GM04504 (cell line): Measurements from ENCODE around the gene PSTPIP1.

ENCODE experiments used
- DNase-seq: peaks from one replicate; pipeline ENCODE4 v3.0.0-alpha.2; 2012; ENCODE audit warnings: low read depth

The PSTPIP1 gene

DNA sequence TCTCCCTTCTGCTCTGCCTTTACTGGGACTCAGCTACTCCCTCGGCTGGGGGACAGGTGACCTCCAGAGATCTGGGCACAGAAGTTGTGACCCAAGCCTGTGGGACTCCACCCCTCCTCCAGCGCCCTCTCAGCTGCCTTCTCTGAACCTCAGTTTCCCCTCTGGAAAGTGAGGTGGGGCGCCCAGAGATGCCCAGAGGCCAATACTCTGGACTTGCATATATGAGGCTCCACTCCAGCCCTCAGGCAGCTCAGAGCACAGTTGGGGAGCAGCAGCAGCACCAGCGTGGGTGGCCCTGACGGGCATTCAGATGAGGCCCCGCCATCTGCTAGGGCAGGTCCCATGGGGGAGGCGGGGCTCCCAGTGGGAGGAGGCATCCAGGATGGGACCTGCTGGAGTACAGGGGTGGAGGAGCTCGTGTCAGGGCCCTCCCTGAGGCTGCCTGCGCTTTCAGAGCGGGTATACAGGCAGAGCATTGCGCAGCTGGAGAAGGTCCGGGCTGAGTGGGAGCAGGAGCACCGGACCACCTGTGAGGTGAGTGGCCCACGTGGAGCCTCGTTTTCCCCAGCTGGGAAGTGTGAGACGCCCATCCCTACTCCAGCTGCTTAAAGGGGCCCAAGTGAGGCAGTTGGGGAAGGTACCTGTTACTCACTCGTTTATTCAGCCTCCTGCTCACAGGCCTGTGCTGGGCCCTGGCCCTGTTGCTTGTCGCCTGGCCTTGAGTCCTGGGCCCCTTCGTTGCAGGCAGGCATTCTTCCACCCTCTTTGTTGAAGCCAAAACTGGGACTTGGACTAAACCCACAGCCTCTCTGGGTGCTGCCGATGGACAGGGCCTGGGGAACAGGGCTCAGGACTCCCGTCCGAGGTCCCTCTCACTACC, 35.4 kb downstream of the PSTPIP1 start:
- DNase-seq = no peak

DNA sequence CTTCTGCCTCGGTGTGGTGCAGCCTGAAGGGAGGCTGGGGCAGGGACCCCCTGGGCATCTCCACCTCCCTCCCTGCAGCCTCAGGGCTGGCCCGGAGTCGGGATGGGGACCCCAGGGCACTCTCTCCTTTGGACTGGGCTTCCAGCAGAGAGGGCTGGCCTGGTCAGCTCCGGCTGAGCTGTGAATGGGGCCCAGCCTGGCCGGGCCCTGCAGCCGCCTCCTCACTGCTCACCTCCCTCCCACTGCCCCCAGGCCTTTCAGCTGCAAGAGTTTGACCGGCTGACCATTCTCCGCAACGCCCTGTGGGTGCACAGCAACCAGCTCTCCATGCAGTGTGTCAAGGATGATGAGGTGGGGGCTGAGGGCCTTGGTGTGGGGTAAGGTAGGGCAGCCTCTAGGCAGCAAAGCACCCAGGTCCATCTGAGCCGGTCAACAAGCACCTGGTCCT, 36.0 kb downstream of the PSTPIP1 start:
- DNase-seq = no peak

DNA sequence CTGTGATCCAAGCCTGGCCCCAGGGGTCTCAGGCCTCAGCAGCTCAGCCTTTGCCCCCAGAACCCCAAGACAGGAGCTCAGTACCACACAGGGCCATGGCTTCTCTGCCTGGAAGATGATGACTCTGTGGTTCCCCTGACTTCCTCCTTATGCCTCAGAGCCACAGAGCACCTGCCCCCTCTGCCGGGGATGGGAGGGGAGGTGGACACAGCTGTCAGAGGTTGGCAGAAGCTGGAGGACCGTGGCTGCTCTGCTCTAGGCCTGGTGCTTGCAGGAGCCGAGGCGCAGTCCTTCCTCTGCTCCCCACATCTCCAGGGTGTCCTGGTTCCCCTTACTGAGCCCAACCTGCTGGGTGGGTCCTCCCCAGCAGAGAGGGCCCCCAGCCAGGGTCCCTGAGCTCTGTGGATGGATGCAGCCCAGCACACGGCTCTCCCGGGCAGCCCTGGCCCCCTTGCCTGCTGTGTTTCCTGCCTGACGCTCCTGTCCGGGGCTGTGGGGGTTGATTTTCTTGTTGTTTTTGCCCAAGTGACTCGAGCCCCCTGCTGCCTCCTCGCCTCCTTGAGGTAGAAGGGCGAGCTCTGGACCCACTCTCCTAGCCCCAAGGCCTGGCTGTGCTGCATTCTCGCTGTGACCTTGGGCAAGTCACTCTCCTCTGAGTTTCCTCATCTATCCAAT, 36.6 kb downstream of the PSTPIP1 start:
- no peak for DNase-seq

DNA sequence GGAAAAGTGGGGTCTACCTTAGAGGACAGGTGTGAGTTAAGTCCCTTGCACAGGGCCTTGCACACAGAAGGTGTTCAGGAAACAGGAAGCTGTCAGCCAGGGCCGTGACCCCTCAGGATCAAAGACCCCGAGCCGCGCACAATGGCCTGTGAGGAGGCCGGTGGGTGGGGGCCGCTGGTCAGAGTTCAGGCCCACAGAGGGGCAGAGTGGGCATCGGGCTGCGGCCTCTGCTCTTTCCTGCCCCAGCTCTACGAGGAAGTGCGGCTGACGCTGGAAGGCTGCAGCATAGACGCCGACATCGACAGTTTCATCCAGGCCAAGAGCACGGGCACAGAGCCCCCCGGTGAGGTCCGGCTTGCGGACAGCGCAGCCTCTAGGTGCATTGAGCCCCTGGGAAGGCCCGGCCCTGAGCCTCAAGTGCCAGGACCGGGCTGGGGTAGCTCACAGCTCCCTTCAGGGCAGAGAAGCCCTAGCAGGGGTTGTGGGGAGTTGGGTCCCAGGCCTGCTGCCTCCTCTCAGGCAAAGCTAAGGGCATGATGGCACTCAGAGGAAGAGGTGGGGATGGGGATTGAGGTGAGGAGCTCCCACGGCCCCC, 37.2 kb downstream of the PSTPIP1 start:
- DNase-seq = no peak

DNA sequence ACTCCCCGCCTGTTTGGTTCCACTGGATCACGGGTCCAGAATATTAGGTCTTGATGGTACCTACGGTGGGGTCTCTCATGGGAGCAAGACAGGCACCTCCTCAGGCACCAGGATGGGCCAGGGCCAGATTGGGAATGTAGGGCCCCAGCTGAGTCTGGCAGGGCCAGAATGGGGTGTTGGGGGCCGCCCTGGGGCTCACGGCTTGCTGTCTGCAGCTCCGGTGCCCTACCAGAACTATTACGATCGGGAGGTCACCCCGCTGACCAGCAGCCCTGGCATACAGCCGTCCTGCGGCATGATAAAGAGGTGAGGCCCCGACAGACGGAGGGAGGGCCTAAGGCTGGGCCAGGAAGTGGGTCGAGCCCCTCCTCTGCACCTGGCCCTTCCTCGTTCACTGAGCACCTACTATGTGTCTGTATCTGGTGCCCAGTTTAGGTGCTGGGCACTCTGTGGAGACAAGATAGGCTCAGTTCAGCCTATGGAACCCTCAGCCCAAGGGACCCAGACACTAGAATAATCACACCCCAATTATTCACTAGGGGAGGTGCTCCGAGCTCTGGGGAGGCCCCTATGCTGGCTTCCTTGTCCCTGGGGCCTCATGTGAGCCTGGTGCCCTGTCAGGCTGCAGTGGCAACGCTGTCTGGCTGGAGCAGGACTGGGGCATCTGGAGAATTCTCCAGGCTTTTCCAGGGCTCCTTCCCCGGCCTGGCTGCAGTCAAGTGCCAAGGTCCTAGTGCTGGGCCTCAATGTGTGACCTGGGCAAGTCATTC, 37.9 kb downstream of the PSTPIP1 start:
- DNase-seq = no peak

DNA sequence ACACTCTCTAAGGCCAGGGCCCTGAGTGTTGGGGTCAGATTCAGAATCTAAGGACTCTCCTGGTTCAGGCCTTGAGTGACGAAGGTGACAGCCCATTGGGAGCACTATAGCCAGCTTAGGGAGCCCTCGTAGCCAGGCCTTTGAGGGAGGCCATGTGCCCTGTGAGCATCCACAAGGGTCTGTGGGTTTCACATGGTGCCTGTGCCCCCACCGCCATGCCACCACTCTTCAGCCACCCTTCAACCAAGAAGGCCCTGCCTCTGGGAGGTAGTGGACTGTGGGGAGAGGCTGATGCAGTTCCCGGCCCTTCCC, 38.4 kb downstream of the PSTPIP1 start:
- DNase-seq = no peak

DNA sequence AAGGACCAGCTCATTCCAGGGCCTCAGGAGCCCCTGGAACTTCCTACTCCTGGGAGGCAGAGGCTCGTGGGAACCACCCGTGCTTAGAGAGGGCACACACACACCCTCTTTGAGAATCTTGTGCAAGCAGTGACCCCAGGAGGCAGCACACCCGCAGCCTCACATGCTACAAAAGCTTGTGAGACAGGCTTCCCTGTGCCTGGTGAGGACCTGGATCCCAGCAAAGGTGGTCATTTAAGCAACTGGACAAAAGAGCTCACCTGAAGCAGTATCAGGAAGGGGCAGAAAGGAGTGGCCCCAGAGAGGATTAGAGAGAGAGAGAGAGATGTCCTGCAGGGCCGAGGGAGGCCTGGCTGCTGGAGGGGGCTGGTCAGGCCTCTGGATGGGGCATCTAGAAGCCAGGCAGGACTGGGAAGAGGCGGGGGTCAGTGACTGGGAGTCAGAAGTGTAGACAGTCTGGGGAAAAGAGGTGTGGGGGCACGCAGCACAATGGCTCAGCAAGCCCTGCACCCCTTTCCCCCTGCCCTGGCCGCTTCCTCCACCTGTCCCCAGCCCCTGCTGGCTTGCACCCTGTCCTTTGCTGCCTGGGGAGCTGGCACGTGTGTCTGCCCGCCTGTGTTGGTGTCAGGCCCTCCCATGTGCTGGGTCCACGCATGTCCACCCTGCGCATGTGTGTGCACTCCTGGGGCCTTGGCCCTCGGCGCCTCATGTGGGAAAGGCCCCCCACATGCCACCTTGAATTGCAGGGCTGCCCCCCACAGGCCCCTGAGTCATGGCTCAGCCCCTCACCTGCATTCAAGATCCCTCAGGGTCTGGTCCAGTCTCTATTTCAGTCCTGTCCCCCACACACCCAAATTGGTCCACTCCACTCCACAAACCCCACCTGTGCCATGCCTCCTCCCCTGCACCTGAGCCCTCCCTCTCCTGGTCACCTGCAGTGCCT, 39.1 kb downstream of the PSTPIP1 start:
- DNase-seq = no peak

DNA sequence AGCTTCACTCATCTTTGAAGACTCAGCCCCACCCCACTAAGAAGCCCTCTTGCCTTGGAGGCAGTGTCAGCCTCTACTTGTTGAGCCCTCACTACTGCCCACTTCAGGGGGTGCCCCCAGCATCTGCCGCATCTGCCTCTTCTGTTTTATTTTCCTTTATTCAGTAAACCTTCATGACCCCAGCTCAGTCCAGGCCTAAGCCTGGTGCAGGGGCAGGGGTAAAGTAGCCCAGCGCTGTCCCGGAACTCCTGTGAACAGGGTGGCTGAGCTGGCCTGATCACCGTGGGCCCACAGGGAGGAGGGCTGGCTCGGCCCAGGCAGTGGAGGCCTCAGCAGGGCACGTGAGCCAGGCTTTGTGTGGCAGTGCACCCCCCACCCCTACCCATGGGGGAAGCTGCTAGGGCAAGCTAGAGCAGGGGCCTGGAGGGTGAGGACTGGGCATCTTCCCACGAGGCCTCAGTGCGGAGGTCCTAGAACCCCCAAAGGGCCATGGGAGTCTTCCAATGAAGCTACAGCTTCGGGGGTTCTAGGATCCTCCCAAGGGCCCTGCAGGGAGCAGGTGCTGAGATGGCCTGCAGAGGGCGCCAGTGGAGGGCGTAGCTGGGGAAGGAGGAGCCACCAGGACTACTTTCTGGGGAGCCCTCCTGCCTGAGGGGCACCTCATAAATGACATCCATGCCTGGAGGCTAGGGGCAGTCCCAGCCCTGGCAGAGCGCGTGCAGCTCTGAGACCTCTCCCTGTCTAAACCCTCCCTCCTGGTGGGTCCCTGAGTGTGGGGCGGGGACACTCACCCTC, 40.0 kb downstream of the PSTPIP1 start:
- no peak for DNase-seq

DNA sequence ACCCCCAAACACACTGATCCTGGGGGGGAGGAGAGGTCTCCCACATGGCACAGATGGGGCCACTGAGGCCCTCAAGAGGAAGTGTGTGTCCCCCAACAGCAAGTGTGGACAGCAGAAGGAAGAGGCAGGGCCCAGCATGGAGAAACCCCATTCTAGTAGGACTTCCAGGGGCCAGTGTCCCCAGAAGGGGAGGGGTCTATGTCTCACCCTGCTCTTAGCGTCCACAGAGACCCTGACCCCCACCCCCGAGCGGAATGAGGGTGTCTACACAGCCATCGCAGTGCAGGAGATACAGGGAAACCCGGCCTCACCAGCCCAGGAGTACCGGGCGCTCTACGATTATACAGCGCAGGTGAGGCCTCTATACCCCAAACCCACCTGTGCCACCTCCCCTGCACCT, 40.7 kb downstream of the PSTPIP1 start:
- no peak for DNase-seq

DNA sequence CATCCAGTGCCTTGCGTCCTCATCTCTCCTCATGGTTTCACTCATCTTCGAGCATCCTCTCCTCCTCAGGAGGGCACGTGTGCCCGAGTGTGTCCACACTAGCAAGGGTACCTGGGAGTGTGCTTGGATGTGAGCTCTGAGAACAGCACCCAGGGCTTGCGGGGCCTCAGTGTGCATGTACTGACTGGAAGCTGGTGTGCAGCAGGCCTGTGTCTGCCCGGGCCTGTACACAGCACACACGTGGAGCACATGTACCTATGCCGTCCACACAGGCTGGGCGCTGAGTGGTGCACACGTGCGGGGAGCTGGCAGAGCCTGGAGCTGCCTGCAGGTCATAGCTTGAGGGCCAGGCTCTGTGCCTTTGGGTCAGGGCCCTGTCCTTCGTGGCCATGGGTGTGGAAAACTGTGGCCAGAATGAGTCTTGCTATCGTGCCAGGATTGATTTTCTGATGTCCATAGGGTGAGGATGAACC, 41.1 kb downstream of the PSTPIP1 start:
- no peak for DNase-seq

DNA sequence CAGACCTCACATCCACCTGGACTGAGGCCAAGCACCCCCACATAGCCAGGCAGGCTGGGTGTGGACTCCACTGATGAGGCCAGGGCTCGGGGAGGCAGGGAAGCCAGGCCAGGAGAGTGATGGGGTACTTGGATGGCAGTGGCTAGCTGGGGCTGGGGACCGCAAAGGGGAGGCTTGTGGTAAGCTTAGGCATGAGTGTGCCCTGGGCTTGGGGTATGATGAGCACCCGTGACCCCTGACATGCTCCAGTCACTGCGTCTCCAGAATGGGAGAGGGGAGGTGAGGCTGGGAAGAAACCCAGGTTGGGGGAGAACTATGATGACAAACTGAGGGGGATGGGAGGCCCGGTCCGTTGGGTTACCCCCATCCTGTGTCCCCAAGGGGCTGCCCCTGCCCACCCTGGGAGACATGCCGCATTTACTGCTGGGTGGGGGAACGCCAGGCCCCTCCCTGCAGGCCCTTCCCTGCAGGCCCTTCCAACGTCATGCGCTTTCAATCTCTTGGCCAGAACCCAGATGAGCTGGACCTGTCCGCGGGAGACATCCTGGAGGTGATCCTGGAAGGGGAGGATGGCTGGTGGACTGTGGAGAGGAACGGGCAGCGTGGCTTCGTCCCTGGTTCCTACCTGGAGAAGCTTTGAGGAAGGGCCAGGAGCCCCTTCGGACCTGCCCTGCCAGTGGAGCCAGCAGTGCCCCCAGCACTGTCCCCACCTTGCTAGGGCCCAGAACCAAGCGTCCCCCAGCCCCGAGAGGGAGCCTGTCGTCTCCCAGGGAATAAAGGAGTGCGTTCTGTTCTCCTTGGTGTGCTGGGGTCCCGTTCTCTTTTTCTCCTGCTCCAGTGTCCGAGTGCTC, 41.8 kb downstream of the PSTPIP1 start:
- DNase-seq = no peak

DNA sequence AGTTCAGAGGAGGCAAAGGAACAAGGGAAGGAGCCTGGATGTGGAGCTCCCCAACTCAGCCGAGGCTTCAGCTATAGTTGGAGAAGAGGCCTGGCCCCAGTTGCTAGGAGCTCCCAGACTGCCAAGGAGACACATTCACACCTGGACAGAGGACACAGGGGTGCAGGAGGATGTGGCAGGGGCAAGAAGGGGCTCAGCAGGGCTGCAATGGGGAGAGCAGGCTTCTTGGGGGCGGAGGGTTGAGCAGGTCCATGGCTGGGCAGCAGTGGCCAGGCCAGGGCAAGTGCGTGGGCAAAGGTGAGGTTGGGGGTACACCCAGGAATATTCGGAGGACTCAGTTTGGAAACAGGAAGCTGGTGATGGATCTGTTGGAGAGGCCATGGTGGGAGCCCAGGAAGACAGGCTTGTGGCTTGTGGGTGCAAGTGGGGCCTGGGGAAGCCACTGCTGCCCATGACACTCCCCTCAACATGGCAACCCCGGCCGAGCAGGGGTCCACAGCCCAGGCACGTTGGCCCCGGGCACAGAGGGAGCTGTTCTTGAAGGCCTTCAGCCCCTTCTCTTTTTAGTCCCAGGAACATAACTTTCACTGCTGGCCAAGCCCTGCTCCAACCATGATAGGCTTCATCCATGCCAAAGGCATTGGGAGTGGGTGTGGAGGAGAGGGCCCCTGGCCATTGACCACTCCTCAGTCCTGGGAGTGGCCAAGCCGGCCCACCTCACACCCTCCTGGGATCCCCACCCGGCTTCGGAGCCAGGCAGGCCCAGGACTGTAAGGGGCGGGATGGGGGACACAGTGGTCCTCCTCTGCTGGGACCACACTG, 42.7 kb downstream of the PSTPIP1 start:
- no peak for DNase-seq

DNA sequence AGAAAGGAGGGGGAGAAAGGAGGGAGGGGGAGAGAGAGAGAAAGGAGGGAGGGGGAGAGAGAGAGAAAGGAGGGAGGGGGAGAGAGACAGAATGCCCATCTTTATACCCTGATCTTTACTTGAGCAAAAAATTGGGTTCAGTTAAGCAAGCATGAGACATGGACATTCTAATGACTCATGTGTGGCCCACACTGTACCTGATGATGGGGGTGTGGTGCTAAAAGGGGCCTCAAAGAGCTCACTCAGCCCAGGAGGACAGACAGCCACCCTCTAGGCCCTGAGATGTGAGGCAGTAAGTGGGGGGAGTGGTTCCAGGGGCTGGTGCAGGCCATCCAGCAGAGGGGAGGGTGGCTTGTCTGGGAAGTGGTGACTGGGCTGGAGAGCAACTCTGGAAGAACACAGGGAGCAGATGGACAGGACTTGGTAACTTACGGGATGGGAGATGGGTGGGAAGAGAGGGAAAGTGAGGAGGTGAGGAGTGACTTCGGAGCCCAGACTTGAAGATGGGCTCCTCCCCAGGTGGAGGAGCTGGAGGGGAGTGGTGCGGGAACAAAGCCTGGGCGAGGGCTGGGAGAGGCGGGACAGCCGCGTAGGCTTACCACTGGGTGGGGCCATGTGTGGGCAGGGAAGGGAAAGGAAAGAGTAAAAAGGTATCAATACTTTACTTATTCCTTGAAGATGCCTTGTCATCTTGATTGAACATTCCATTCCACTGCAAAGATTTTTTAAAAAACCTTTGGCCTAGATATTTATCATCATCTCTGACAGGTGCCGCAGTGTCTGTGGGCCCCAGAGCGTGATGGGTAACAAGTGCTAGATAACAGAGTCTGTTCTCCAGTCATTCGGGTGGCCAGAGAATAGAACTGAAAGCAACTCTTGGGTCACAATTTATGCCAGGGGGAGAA, 43.6 kb downstream of the PSTPIP1 start:
- DNase-seq = no peak

DNA sequence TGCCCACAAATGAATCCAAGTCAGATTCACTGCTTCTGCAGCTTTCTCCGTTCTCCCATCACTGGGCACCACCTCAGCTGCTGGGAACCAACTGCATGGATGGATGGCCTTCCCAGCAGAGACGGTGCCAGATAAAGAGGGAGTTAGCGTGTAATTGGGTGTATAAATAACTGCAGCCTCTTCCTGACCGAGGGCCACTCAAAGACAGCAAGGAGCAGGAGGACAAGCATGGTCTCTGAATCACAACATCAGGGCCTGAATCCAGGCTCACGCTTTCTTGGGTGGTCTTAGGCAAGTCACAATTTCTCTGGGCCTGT, 44.2 kb downstream of the PSTPIP1 start:
- DNase-seq = no peak

DNA sequence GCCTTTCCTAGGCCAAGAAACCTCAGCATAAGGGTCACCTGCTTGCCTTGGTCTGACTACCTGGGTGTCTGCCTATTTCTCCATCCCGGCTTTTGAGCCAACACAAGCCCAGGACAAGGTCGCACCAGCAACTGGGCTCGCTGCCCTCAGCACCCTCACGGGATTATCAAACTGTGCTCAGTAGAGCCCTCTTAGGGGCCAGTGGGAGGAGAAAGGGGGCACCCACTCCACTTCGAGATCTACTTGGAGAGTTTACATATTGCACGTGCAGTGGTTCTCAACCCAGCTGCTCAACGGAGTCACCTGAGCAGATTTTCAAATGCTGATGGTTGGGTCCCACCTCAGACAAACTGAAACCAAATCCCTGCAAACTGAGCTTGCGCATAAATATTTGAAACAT, 44.9 kb downstream of the PSTPIP1 start:
- DNase-seq = no peak

DNA sequence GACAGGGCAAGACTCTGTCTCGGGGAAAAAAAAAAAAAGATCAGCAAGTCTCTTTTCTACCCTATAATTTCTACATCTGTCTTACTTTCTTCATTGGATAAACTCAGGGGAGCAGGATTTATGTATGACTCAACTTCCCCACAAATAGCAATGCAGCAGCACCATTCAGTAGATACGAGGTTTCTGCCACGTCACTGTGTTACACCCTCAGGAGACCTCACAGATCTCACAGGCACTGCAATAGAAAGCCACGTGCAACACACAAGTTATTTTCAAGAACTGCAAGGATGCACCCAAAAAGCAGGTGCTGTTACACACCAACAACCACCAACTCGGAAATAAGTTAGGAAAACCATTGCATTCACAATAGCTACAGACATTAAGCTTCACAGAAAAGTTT, 45.7 kb downstream of the PSTPIP1 start:
- no peak for DNase-seq

DNA sequence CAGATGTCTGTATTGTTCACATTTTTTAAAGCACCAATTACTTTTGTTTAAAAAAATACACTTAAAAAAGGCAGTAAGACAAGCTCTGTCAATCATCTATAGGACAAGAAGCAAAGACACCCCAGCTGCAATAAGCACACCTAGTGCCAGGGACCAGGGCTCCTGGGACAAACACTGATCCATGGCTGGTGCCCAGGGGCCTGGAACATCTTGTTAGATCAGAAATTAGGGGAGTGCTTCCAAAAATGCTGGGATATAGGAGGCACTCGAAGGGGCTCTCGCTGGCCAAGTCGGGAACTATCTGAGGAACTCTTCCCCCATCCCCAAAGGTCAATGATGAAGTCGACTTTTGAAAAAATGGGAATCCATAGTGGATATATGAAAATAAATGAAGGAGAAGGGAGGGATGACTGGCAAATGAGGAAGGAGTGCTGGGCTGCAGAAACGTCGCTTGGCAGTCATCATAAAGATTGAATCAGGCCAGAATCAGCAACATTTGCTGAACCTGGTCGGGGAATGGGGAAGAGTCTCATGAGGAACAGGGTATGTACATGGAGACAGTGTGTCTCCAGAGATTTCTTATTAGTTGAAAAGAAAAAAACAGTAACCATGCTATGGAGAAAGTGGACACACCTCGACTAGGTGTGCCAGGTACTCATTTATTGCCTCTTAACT, 47.5 kb downstream of the PSTPIP1 start:
- no peak for DNase-seq
